CD4-positive, alpha-beta T cell (primary cell): ENCODE results near the gene GCN1. TPM values are rescaled to one million over a fixed set of nuclear protein-coding genes. Genes with fewer than 3 reads are reported as not detected.
"Not testable (repeated sequence)": the region's sequence is repeated elsewhere in the genome, so short reads cannot be mapped to it uniquely, and the experiment has no call there.

Experiments used
- ATAC-seq: fragments of 200-7000 bp; cut with Tn5 transposase; one replicate; pipeline ENCODE4 v1.10.0; 2022; ENCODE audit warnings: mild to moderate bottlenecking; ENCODE audit not compliant: poor library complexity
- CTCF ChIA-PET: fragments of 350-600 bp; sonication (Branson Sonifier 250); formaldehyde crosslinking; loops from one replicate; lab custom pipeline; 2021; ENCODE audit warnings: antibody characterized with exemption, inconsistent platforms; lab: Charles Lee
- POLR2A ChIA-PET: fragments of 350-600 bp; sonication (Branson Sonifier 250); formaldehyde crosslinking; loops from one replicate; lab custom pipeline; 2021; ENCODE audit warnings: antibody characterized with exemption, inconsistent platforms; lab: Charles Lee
- DNase-seq, 14 experiments: peaks; one replicate each; pipeline ENCODE4 v3.0.0-alpha.2; 2013 to 2020; ENCODE audit warnings: mixed read lengths in 2 of 14
- H3K27ac ChIP-seq, 2 donors: one replicate each; pipeline versions ENCODE4 v1.5.1 to v1.7.0; 2013; ENCODE audit warnings: low read length in 2 of 2, low read depth in 1 of 2, mild to moderate bottlenecking in 1 of 2
- H3K27me3 ChIP-seq, 2 experiments: 1 replicate in 1 of 2; 2 replicates in 1 of 2; pipeline versions ENCODE4 v1.6.1 to v1.7.0; 2013; ENCODE audit warnings: low read length in 2 of 2, control low read depth in 1 of 2, mild to moderate bottlenecking in 1 of 2, moderate library complexity in 1 of 2; ENCODE audit not compliant: insufficient read depth in 2 of 2, control insufficient read depth in 1 of 2
- H3K36me3 ChIP-seq: one replicate; pipeline ENCODE4 v1.6.1; 2013; ENCODE audit warnings: low read length, control low read depth; ENCODE audit not compliant: insufficient read depth
- H3K4me1 ChIP-seq: one replicate; pipeline ENCODE4 v1.6.1; 2013; ENCODE audit warnings: low read length, control low read depth; ENCODE audit not compliant: insufficient read depth
- H3K4me3 ChIP-seq: one replicate; pipeline ENCODE4 v1.5.1; 2013; ENCODE audit warnings: mild to moderate bottlenecking, low read length, moderate library complexity
- H3K9me3 ChIP-seq, 2 experiments: 1 replicate in 1 of 2; 2 replicates in 1 of 2; pipeline versions ENCODE4 v1.6.1 to v1.7.0; 2013; ENCODE audit warnings: low read length in 2 of 2, mild to moderate bottlenecking in 2 of 2, control low read depth in 1 of 2, moderate library complexity in 1 of 2; ENCODE audit not compliant: control insufficient read depth in 1 of 2, insufficient read depth in 1 of 2
- H3K27ac Mint-ChIP-seq: one replicate; pipeline ENCODE4 v1.8.0; 2020; ENCODE audit warnings: mixed read lengths
- H3K27me3 Mint-ChIP-seq: one replicate; pipeline ENCODE4 v1.8.0; 2021; ENCODE audit warnings: mixed read lengths
- H3K36me3 Mint-ChIP-seq: one replicate; pipeline ENCODE4 v1.8.0; 2021; ENCODE audit warnings: low read depth, mixed read lengths
- H3K4me1 Mint-ChIP-seq: one replicate; pipeline ENCODE4 v1.8.0; 2021; ENCODE audit warnings: low read depth, mixed read lengths
- H3K4me3 Mint-ChIP-seq: one replicate; pipeline ENCODE4 v1.8.0; 2020; ENCODE audit warnings: mild to moderate bottlenecking, mixed read lengths
- H3K9me3 Mint-ChIP-seq: one replicate; pipeline ENCODE4 v1.8.0; 2020; ENCODE audit warnings: mixed read lengths
- CTCF ChIP-seq: fragments of 200-600 bp; IDR thresholded peaks from one replicate; pipeline ENCODE4 v1.8.0; 2022; ENCODE audit warnings: antibody characterized with exemption, mild to moderate bottlenecking
- intact Hi-C, 2 experiments: fragments of 100-400 bp; cut with DNase I in 1 of 2; cut with micrococcal nuclease in 1 of 2; formaldehyde crosslinking; loops; one replicate each; pipeline versions ENCODE4 v1.15.1 to v1.9.0; 2023 to 2025; cut with DNase I, micrococcal nuclease
- total RNA-seq, 174 experiments: library from RNA in 2 of 174; stranded (reverse) in 2 of 174; gene quantifications; one replicate each; pipeline ENCODE4 v1.2.3 and lab custom pipeline; 2021 to 2026

GCN1 gene
- total RNA-seq, 2 experiments from 2014 or later, result 121 to 128 TPM

GRCh38 chr12:120207227-120207626, 12.7 kb upstream of the GCN1 start:
- Mint-ChIP-seq H3K9me3 (no peaks in the 10 kb centered on the region), H3K27me3 (no peaks in the 10 kb centered on the region), H3K4me1 (peaks cover 3% of the 10 kb centered on the region), H3K4me3 (no peak overlapping the region), H3K27ac (no peak overlapping the region), H3K36me3 (peaks cover 42% of the 10 kb centered on the region)
- POLR2A ChIA-PET, result no interaction called here
- intact Hi-C loops, result loop anchor here in 1 of 2 experiments (10.0 kb wide), 1 partner anchor 192 kb away; no protein-coding TSS in a partner anchor
- H3K36me3 ChIP-seq, result peaks cover 35% of the 10 kb centered on the region
- peaks cover 3% of the 10 kb centered on the region for H3K4me1 ChIP-seq
- DNase-seq, result no peak
- CTCF ChIA-PET, result no interaction called here
- H3K9me3 ChIP-seq, result no peaks in the 10 kb centered on the region
- H3K27me3 ChIP-seq, result no peaks in the 10 kb centered on the region
- H3K27ac ChIP-seq, result no peak overlapping the region
- no peak for ATAC-seq
- no peak overlapping the region for H3K4me3 ChIP-seq
- no peak for TF ChIP-seq CTCF

GRCh38 chr12:120206781-120207180, 12.3 kb upstream of the GCN1 start:
- H3K4me1 Mint-ChIP-seq, ATAC-seq, H3K4me3 Mint-ChIP-seq, H3K27me3 Mint-ChIP-seq, H3K4me1 ChIP-seq, H3K9me3 Mint-ChIP-seq, H3K4me3 ChIP-seq, H3K27ac Mint-ChIP-seq, H3K27me3 ChIP-seq, CTCF ChIA-PET, DNase-seq, POLR2A ChIA-PET, H3K9me3 ChIP-seq, H3K27ac ChIP-seq: not testable (repeated sequence)
- peaks cover 31% of the 10 kb centered on the region for H3K36me3 ChIP-seq
- peaks cover 38% of the 10 kb centered on the region for H3K36me3 Mint-ChIP-seq
- intact Hi-C loops, result loop anchor here in 1 of 2 experiments (10.0 kb wide), 1 partner anchor 192 kb away; no protein-coding TSS in a partner anchor

- intact Hi-C loops, result loop anchor here in 1 of 2 experiments (10.0 kb wide), 1 partner anchor 191 kb away; no protein-coding TSS in a partner anchor
- ATAC-seq, result no peak
- Mint-ChIP-seq H3K4me1 (peaks cover 9% of the 10 kb centered on the region), H3K9me3 (no peaks in the 10 kb centered on the region), H3K36me3 (peaks cover 34% of the 10 kb centered on the region), H3K27ac (peak overlapping the region; percentile 30), H3K4me3 (peak overlapping the region; percentile 14), H3K27me3 (no peaks in the 10 kb centered on the region)
- Histone ChIP-seq H3K9me3 (no peaks in the 10 kb centered on the region), H3K36me3 (peaks cover 25% of the 10 kb centered on the region), H3K4me3 (no peak overlapping the region), H3K27ac (no peak overlapping the region), H3K4me1 (peaks cover 10% of the 10 kb centered on the region), H3K27me3 (no peaks in the 10 kb centered on the region)
- no peak for TF ChIP-seq CTCF
- no peak for DNase-seq
- CTCF ChIA-PET, result no interaction called here
- POLR2A ChIA-PET, result no interaction called here
These were observed 11.7 kb upstream of the GCN1 start for GRCh38 chr12:120206228-120206627.

GRCh38 chr12:120204171-120204570, 9.7 kb upstream of the GCN1 start:
- ChIA-PET POLR2A (interaction anchor here (0.6 to 6.0 kb wide), 3 partner anchors 44 to 87 kb away, joined by 3 to 224 read pairs (median 4); partner anchors contain the start of genes RNU4-1 and RNU4-2), CTCF (interaction anchor here (1.2 to 4.3 kb wide), 2 partner anchors 23 to 113 kb away, joined by 3 to 34 read pairs; no protein-coding TSS in a partner anchor)
- H3K4me1 Mint-ChIP-seq, result peaks cover 30% of the 10 kb centered on the region
- intact Hi-C loops, result loop anchor here in 1 of 2 experiments (5.0 to 10.0 kb wide), 2 partner anchors 87 to 189 kb away; partner anchors contain the start of gene RAB35
- no peak for DNase-seq
- H3K4me1 ChIP-seq, result peaks cover 25% of the 10 kb centered on the region
- H3K27me3 Mint-ChIP-seq, result no peaks in the 10 kb centered on the region
- no peak overlapping the region for H3K27ac ChIP-seq
- peaks cover 19% of the 10 kb centered on the region for H3K36me3 ChIP-seq
- H3K9me3 Mint-ChIP-seq, result no peaks in the 10 kb centered on the region
- no peaks in the 10 kb centered on the region for H3K9me3 ChIP-seq
- no peak overlapping the region for H3K4me3 Mint-ChIP-seq
- H3K27ac Mint-ChIP-seq, result no peak overlapping the region
- TF ChIP-seq CTCF, result no peak
- no peak for ATAC-seq
- peaks cover 40% of the 10 kb centered on the region for H3K36me3 Mint-ChIP-seq
- no peaks in the 10 kb centered on the region for H3K27me3 ChIP-seq
- no peak overlapping the region for H3K4me3 ChIP-seq
